Measurements from ENCODE around the gene HDHD5. TPM values are rescaled to one million over a fixed set of nuclear protein-coding genes. Genes with fewer than 3 reads are reported as not detected.

Gene HDHD5
- total and polyA plus RNA-seq, 7 donors = 24.6 to 68.3 (median 33.9) TPM

DNA sequence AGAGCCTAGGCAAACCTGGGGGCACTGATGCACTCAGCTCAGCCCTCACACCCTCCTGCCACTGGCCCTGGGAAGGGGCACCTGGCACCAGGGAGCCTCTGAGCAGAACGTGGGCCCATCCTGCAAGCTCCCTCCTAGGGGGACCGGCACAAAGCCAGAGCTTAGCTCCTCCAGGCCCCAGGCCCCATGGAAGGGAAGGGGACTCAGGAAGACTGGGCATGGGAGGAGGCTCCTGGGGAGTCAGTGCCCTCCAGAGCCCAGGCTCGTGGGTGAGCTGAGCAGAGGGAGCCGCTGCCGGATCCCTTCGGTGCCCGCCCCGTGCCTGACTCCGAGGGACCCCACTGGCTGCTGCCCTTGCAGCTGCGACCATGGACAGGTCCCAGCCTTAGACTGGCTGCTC is 31.6 kb upstream of the HDHD5 start:
- Histone ChIP-seq H3K27me3 (ENCODE audit: insufficient read depth in 3 of 3, low read length in 2 of 3) (no peaks in the 10 kb centered on the region), H3K4me3 (no peak overlapping the region), H3K27ac (no peak overlapping the region), H3K36me3 (ENCODE audit: insufficient read depth in 1 of 2, low read depth in 1 of 2) (peaks cover 0 to 3% of the 10 kb centered on the region in 2 donors), H3K4me1 (no peaks in the 10 kb centered on the region), H3K9me3 (no peaks in the 10 kb centered on the region)
- ATAC-seq (no peak), DNase-seq (no peak)
- TF ChIP-seq, protein P1, sequence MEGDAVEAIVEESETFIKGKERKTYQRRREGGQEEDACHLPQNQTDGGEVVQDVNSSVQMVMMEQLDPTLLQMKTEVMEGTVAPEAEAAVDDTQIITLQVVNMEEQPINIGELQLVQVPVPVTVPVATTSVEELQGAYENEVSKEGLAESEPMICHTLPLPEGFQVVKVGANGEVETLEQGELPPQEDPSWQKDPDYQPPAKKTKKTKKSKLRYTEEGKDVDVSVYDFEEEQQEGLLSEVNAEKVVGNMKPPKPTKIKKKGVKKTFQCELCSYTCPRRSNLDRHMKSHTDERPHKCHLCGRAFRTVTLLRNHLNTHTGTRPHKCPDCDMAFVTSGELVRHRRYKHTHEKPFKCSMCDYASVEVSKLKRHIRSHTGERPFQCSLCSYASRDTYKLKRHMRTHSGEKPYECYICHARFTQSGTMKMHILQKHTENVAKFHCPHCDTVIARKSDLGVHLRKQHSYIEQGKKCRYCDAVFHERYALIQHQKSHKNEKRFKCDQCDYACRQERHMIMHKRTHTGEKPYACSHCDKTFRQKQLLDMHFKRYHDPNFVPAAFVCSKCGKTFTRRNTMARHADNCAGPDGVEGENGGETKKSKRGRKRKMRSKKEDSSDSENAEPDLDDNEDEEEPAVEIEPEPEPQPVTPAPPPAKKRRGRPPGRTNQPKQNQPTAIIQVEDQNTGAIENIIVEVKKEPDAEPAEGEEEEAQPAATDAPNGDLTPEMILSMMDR (IDR thresholded peaks at IDR 0.05) = no peak
- 84 to 93% (median 85%) methylated on average over 10 of the region's 10 CpGs for WGBS, 3 donors
- intact Hi-C loops (cut with DNase I) = no loop called here

DNA sequence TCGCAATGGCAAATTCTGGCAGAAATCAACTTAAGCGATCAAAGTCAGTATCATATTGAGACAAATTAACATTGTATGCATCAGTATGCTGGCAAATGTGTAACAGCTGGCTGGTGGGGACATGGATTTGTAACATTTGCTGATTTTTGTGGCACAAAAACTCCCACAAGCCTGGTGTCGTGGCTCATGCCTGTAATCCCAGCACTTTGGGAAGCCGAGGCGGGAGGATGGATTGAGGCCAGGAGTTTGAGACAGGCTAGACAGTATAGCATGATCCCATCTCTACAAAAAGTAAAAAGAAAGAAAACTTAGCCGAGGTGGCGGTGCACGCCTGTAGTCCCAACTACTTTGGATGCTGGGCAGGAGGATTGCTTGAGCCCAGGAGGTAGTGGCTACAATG is 17.6 kb upstream of the HDHD5 start:
- WGBS, 3 donors = 82 to 87% (median 83%) methylated on average over 8 of the region's 8 CpGs
- DNase-seq (peak in 1 of 2 donors; percentile 28), ATAC-seq (no peak)
- Histone ChIP-seq H3K36me3 (ENCODE audit: insufficient read depth in 1 of 2, low read depth in 1 of 2) (no peaks in the 10 kb centered on the region), H3K27me3 (ENCODE audit: insufficient read depth in 3 of 3, low read length in 2 of 3) (no peaks in the 10 kb centered on the region), H3K9me3 (no peaks in the 10 kb centered on the region), H3K4me3 (no peak overlapping the region), H3K4me1 (peaks cover 9% of the 10 kb centered on the region), H3K27ac (no peak overlapping the region)
- intact Hi-C loops (cut with DNase I) = loop anchor here in 1 of 2 donors (10.0 kb wide), 1 partner anchor 328 kb away; no protein-coding TSS in a partner anchor
- TF ChIP-seq, protein P1 (IDR thresholded peaks at IDR 0.05) = no peak

- TF ChIP-seq, protein P1 (IDR thresholded peaks at IDR 0.05) = no peak
- WGBS, 3 donors = 23 to 31% (median 25%) methylated on average over 24 of the region's 24 CpGs
These were observed 13.2 kb upstream of the HDHD5 start for GRCh38 chr22:17172029-17172833.

DNA sequence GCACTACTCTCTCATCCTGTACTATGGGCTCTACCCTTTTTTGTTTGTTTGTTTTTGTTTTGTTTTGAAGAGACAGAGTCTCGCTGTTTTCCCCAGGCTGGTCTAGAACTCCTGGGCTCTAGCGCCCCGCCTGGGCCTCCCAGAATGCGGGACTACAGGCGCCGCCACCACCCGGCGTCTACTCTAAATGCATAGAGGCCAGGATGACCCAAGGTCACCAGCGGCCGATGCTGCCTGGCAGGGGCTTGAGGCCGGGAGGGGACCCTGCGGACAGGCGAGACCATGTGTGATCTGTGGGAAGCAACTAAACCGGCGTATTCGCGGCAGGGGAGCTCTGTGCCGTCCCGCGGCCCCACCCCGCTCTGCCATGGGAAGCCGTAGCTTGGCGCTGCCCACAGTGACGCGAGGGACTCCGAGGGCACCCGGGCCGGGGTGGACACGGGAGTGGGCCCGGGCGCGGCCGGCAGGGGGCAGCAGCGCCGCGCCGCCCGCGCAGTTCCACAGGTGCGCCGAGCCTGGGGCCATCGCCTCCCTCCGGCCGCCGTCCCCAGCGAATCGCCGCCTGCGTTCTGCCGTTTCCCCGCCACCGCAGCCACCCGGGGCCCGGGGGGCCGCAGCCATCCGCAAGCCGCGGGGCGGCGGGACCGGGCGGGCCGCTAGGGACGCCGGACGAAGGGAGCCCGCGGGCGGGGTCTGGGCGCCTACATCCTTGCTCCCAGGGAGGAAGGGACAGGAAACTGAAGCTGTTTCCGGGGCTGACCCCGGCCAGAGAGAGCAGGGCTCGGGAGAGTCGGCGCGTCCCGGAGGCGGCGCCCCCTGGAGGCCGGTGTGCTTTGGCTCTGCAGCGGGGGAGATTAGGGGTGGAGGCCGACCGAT is 12.3 kb upstream of the HDHD5 start:
- intact Hi-C loops (cut with DNase I) = loop anchor here (1.0 to 10.0 kb wide), 5 partner anchors 52 to 333 kb away; no protein-coding TSS in a partner anchor

More at GRCh38 chr22:17172029-17172833, 13.2 kb upstream of the HDHD5 start:
- ATAC-seq = peak; percentile 15 to 57 (median 42)
- peak; percentile 34 to 56 for DNase-seq
- Histone ChIP-seq H3K4me1 (peaks cover 15% of the 10 kb centered on the region), H3K27me3 (ENCODE audit: insufficient read depth in 3 of 3, low read length in 2 of 3) (no peaks in the 10 kb centered on the region), H3K4me3 (peak overlapping the region; percentile 71), H3K27ac (peak overlapping the region; percentile 92), H3K9me3 (no peaks in the 10 kb centered on the region), H3K36me3 (ENCODE audit: insufficient read depth in 1 of 2, low read depth in 1 of 2) (no peaks in the 10 kb centered on the region)
- intact Hi-C loops (cut with DNase I) = loop anchor here (5.0 to 10.0 kb wide), 3 partner anchors 85 to 333 kb away; no protein-coding TSS in a partner anchor

More for the DNA sequence above, 12.3 kb upstream of the HDHD5 start:
- Histone ChIP-seq H3K27ac (peak overlapping the region; percentile 92), H3K27me3 (ENCODE audit: insufficient read depth in 3 of 3, low read length in 2 of 3) (no peaks in the 10 kb centered on the region), H3K4me1 (peaks cover 17% of the 10 kb centered on the region), H3K9me3 (no peaks in the 10 kb centered on the region), H3K4me3 (peak overlapping the region; percentile 71), H3K36me3 (ENCODE audit: insufficient read depth in 1 of 2, low read depth in 1 of 2) (no peaks in the 10 kb centered on the region)
- ATAC-seq (peak; percentile 90 to 97 (median 92)), DNase-seq (peak; percentile 93 to 96)
- WGBS, 3 donors = 0 to 1% (median 1%) methylated on average over 50 to 83 of the region's 83 CpGs
- TF ChIP-seq, protein P1 (IDR thresholded peaks at IDR 0.05) = peak; percentile 79
